ENCODE data around the gene PEX10. TPM values are rescaled to one million over a fixed set of nuclear protein-coding genes. Genes with fewer than 3 reads are reported as not detected.

Gene PEX10
- polyA plus RNA-seq, 1 donor from 2014 or later = 30.1 TPM

DNA sequence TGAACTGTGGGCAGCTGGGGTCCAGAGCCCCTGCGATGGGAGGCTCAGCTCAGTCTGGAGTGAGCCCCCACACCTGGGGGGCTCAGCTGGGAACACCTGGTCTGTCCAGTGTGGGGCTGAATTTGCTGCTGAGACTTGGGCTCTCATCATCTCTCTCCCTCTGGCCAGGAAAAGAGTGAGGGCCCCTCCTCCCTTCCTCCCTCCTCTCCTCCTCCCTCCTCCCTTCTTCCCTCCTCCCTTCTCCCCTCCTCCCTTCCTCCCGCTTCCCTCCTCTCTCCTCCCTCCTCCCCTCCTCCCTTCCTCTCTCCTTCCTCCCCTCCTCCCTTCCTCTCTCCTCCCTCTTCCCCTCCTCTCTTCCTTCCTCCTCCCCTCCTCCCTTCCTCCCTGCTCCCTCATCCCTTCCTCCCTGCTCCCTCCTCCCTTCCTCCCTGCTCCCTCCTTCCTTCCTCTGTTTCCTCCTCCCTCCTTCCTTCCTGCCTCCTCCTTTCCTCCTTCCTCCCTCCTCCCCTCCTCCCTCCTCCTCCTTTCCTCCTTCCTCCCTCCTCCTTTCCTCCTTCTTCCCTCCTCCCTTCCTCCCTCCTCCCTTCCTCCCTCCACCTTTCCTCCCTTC, 23.5 kb upstream of the PEX10 start:
- H3K36me3 ChIP-seq (ENCODE audit: insufficient read depth, low read length) = no peaks in the 10 kb centered on the region
- H3K4me2 ChIP-seq (ENCODE audit: low read length) = no peak overlapping the region
- TF ChIP-seq SMC3 (conservative IDR thresholded peaks at IDR 0.05; ENCODE audit: poor library complexity) (no peak), EZH2 (IDR thresholded peaks at IDR 0.05; ENCODE audit: borderline replicate concordance, insufficient read depth, low read length, poor library complexity, severe bottlenecking) (no peak)
- no peaks in the 10 kb centered on the region for H3K27me3 ChIP-seq (ENCODE audit: insufficient read depth, low read depth, low read length)
- no peak overlapping the region for H2AFZ ChIP-seq (ENCODE audit: low read depth, low read length)
- no peak overlapping the region for H3K4me3 ChIP-seq (ENCODE audit: low read length)
- H3K27ac ChIP-seq (ENCODE audit: low read length) = no peak overlapping the region
- no peaks in the 10 kb centered on the region for H3K79me2 ChIP-seq (replicated peaks; ENCODE audit: insufficient read depth, low read length)
- H3K9me3 ChIP-seq (ENCODE audit: low read length) = no peaks in the 10 kb centered on the region
- H3K9ac ChIP-seq (ENCODE audit: low read length) = no peak overlapping the region
- H3K9me2 ChIP-seq (ENCODE audit: insufficient read depth, low read length) = no peaks in the 10 kb centered on the region
- no peaks in the 10 kb centered on the region for H4K20me1 ChIP-seq (ENCODE audit: insufficient read depth)
- H3F3A ChIP-seq (ENCODE audit: insufficient read depth, low read length, poor library complexity, severe bottlenecking) = no peaks in the 10 kb centered on the region

DNA sequence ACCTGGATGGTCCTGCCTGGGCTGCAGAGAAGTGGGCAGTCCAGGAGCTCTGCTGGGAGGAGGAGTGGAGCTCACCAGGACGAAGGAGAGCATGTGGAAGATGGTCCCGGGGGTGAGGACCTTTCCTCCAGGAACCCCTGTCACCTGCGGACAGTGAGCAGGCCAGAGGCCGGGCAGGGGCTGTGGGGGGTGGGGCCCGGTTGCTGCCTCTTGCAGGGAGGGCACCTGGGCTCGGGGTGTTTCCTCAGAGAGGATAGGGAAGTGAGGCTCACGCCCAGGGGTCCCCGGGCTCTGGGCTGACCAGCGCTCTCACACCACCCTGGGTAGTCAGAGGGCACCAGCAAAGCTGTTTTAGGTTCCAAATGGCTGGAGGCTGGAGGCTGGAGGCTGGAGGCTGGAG, 22.7 kb upstream of the PEX10 start:
- no peak overlapping the region for H3K4me3 ChIP-seq (ENCODE audit: low read length)
- no peaks in the 10 kb centered on the region for H3K9me2 ChIP-seq (ENCODE audit: insufficient read depth, low read length)
- no peaks in the 10 kb centered on the region for H3F3A ChIP-seq (ENCODE audit: insufficient read depth, low read length, poor library complexity, severe bottlenecking)
- H3K4me2 ChIP-seq (ENCODE audit: low read length) = no peak overlapping the region
- no peaks in the 10 kb centered on the region for H3K27me3 ChIP-seq (ENCODE audit: insufficient read depth, low read depth, low read length)
- H3K36me3 ChIP-seq (ENCODE audit: insufficient read depth, low read length) = no peaks in the 10 kb centered on the region
- no peak overlapping the region for H3K27ac ChIP-seq (ENCODE audit: low read length)
- no peaks in the 10 kb centered on the region for H4K20me1 ChIP-seq (ENCODE audit: insufficient read depth)
- no peak for TF ChIP-seq RAD21 (conservative IDR thresholded peaks at IDR 0.05)
- TF ChIP-seq EP300 (conservative IDR thresholded peaks at IDR 0.05; ENCODE audit: poor library complexity, severe bottlenecking) = no peak
- TF ChIP-seq EZH2 (IDR thresholded peaks at IDR 0.05; ENCODE audit: borderline replicate concordance, insufficient read depth, low read length, poor library complexity, severe bottlenecking) = no peak
- no peak for TF ChIP-seq SMC3 (conservative IDR thresholded peaks at IDR 0.05; ENCODE audit: poor library complexity)
- TF ChIP-seq POLR2AphosphoS5 (IDR thresholded peaks at IDR 0.05) = no peak
- no peak for TF ChIP-seq MXI1 (conservative IDR thresholded peaks at IDR 0.05; ENCODE audit: poor library complexity, severe bottlenecking)
- TF ChIP-seq, protein P1, sequence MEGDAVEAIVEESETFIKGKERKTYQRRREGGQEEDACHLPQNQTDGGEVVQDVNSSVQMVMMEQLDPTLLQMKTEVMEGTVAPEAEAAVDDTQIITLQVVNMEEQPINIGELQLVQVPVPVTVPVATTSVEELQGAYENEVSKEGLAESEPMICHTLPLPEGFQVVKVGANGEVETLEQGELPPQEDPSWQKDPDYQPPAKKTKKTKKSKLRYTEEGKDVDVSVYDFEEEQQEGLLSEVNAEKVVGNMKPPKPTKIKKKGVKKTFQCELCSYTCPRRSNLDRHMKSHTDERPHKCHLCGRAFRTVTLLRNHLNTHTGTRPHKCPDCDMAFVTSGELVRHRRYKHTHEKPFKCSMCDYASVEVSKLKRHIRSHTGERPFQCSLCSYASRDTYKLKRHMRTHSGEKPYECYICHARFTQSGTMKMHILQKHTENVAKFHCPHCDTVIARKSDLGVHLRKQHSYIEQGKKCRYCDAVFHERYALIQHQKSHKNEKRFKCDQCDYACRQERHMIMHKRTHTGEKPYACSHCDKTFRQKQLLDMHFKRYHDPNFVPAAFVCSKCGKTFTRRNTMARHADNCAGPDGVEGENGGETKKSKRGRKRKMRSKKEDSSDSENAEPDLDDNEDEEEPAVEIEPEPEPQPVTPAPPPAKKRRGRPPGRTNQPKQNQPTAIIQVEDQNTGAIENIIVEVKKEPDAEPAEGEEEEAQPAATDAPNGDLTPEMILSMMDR (IDR thresholded peaks at IDR 0.05; ENCODE audit: poor library complexity, severe bottlenecking) = no peak
- TF ChIP-seq TAF1 (IDR thresholded peaks at IDR 0.05; ENCODE audit: low read depth) = no peak
- TF ChIP-seq, protein P2, sequence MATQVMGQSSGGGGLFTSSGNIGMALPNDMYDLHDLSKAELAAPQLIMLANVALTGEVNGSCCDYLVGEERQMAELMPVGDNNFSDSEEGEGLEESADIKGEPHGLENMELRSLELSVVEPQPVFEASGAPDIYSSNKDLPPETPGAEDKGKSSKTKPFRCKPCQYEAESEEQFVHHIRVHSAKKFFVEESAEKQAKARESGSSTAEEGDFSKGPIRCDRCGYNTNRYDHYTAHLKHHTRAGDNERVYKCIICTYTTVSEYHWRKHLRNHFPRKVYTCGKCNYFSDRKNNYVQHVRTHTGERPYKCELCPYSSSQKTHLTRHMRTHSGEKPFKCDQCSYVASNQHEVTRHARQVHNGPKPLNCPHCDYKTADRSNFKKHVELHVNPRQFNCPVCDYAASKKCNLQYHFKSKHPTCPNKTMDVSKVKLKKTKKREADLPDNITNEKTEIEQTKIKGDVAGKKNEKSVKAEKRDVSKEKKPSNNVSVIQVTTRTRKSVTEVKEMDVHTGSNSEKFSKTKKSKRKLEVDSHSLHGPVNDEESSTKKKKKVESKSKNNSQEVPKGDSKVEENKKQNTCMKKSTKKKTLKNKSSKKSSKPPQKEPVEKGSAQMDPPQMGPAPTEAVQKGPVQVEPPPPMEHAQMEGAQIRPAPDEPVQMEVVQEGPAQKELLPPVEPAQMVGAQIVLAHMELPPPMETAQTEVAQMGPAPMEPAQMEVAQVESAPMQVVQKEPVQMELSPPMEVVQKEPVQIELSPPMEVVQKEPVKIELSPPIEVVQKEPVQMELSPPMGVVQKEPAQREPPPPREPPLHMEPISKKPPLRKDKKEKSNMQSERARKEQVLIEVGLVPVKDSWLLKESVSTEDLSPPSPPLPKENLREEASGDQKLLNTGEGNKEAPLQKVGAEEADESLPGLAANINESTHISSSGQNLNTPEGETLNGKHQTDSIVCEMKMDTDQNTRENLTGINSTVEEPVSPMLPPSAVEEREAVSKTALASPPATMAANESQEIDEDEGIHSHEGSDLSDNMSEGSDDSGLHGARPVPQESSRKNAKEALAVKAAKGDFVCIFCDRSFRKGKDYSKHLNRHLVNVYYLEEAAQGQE (IDR thresholded peaks at IDR 0.05; ENCODE audit: borderline replicate concordance) = no peak
- no peaks in the 10 kb centered on the region for H3K9me3 ChIP-seq (ENCODE audit: low read length)
- H3K9ac ChIP-seq (ENCODE audit: low read length) = no peak overlapping the region
- no peaks in the 10 kb centered on the region for H3K79me2 ChIP-seq (replicated peaks; ENCODE audit: insufficient read depth, low read length)
- no peak overlapping the region for H2AFZ ChIP-seq (ENCODE audit: low read depth, low read length)

Measured in neural cell (in vitro differentiated cells).